ENCODE results near the gene TOPAZ1. TPM values are rescaled to one million over a fixed set of nuclear protein-coding genes. Genes with fewer than 3 reads are reported as not detected.
A peak's percentile ranks its signal among the peaks of the same experiment; 100 is the strongest.

Gene TOPAZ1
- total and polyA plus RNA-seq, 2 of the 13 experiments (the other 11 are each of a cell fraction or from before 2014, with no cell fraction given), result not detected

DNA sequence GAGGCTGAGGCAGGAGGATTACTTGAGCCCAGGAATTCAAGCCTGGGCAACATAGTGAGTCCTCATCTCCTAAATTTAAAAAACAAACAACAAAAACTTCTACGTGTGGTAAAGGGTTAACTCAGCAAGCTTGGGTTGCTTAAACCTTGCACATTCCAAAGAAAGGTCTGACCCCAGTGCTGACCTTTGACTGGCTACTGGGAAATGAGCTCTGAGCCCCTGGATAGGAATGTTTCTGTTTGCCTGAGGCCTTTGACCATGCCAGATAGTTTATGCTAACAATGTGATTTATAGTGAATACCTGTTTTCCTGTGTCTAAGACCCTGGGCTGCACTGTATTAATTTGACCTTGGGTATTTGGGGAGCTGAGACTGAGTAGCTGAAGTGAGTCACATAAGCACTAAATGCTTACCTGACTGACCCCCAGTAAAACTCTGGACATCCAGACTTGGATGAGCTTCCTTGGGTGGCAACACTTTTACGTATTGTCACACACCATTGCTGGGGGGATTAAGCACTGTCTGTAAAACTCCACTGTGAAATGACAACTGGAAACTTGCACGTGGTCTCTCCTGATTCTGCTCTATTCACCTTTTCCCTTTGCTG lies 117.6 kb downstream of the TOPAZ1 start (continued):
- TF ChIP-seq, protein P1, sequence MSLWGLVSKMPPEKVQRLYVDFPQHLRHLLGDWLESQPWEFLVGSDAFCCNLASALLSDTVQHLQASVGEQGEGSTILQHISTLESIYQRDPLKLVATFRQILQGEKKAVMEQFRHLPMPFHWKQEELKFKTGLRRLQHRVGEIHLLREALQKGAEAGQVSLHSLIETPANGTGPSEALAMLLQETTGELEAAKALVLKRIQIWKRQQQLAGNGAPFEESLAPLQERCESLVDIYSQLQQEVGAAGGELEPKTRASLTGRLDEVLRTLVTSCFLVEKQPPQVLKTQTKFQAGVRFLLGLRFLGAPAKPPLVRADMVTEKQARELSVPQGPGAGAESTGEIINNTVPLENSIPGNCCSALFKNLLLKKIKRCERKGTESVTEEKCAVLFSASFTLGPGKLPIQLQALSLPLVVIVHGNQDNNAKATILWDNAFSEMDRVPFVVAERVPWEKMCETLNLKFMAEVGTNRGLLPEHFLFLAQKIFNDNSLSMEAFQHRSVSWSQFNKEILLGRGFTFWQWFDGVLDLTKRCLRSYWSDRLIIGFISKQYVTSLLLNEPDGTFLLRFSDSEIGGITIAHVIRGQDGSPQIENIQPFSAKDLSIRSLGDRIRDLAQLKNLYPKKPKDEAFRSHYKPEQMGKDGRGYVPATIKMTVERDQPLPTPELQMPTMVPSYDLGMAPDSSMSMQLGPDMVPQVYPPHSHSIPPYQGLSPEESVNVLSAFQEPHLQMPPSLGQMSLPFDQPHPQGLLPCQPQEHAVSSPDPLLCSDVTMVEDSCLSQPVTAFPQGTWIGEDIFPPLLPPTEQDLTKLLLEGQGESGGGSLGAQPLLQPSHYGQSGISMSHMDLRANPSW (CRISPR knock-in tag; IDR thresholded peaks at IDR 0.05; ENCODE audit: borderline replicate concordance), result peak; percentile 28; the same call in 1 of the 2 replicates
- TF ChIP-seq EEA1 (CRISPR knock-in tag; IDR thresholded peaks at IDR 0.05; ENCODE audit: borderline replicate concordance) (no peak), KDM4B (CRISPR knock-in tag; IDR thresholded peaks at IDR 0.05) (peak; percentile 82; the same call in 1 of the 2 replicates), TCF7 (IDR thresholded peaks at IDR 0.05; ENCODE audit: low read depth) (peak; percentile 77), KAT8 (CRISPR knock-in tag; IDR thresholded peaks at IDR 0.05) (peak; percentile 68), IRX3 (CRISPR knock-in tag; IDR thresholded peaks at IDR 0.05; ENCODE audit: borderline replicate concordance, low read depth) (no peak), MAZ (IDR thresholded peaks at IDR 0.05; ENCODE audit: borderline replicate concordance, low read depth, low read length) (no peak), MAZ (CRISPR knock-in tag; IDR thresholded peaks at IDR 0.05; ENCODE audit: low read depth) (peak; percentile 65; the same call in 1 of the 2 replicates), RFX5 (IDR thresholded peaks at IDR 0.05; ENCODE audit: low read depth, low read length) (no peak), BCL6 (CRISPR knock-in tag; IDR thresholded peaks at IDR 0.05) (peak; percentile 90), NR2F6 (IDR thresholded peaks at IDR 0.05) (peak; percentile 100), NR2F6 (CRISPR knock-in tag; IDR thresholded peaks at IDR 0.05) (peak; percentile 100), MXI1 (IDR thresholded peaks at IDR 0.05; ENCODE audit: borderline replicate concordance, low read depth, low read length) (peak; percentile 10; the same call in 1 of the 3 replicates), ZNF747 (CRISPR knock-in tag; IDR thresholded peaks at IDR 0.05; ENCODE audit: borderline replicate concordance) (peak; percentile 76; the same call in 1 of the 2 replicates)
- TF ChIP-seq, protein P2, sequence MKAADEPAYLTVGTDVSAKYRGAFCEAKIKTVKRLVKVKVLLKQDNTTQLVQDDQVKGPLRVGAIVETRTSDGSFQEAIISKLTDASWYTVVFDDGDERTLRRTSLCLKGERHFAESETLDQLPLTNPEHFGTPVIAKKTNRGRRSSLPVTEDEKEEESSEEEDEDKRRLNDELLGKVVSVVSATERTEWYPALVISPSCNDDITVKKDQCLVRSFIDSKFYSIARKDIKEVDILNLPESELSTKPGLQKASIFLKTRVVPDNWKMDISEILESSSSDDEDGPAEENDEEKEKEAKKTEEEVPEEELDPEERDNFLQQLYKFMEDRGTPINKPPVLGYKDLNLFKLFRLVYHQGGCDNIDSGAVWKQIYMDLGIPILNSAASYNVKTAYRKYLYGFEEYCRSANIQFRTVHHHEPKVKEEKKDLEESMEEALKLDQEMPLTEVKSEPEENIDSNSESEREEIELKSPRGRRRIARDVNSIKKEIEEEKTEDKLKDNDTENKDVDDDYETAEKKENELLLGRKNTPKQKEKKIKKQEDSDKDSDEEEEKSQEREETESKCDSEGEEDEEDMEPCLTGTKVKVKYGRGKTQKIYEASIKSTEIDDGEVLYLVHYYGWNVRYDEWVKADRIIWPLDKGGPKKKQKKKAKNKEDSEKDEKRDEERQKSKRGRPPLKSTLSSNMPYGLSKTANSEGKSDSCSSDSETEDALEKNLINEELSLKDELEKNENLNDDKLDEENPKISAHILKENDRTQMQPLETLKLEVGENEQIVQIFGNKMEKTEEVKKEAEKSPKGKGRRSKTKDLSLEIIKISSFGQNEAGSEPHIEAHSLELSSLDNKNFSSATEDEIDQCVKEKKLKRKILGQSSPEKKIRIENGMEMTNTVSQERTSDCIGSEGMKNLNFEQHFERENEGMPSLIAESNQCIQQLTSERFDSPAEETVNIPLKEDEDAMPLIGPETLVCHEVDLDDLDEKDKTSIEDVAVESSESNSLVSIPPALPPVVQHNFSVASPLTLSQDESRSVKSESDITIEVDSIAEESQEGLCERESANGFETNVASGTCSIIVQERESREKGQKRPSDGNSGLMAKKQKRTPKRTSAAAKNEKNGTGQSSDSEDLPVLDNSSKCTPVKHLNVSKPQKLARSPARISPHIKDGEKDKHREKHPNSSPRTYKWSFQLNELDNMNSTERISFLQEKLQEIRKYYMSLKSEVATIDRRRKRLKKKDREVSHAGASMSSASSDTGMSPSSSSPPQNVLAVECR (CRISPR knock-in tag; IDR thresholded peaks at IDR 0.05; ENCODE audit: borderline replicate concordance), result peak; percentile 62; the same call in 1 of the 2 replicates
- TF ChIP-seq, protein P3, sequence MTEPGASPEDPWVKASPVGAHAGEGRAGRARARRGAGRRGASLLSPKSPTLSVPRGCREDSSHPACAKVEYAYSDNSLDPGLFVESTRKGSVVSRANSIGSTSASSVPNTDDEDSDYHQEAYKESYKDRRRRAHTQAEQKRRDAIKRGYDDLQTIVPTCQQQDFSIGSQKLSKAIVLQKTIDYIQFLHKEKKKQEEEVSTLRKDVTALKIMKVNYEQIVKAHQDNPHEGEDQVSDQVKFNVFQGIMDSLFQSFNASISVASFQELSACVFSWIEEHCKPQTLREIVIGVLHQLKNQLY (CRISPR knock-in tag; IDR thresholded peaks at IDR 0.05), result peak; percentile 65
- TF ChIP-seq, protein P4, sequence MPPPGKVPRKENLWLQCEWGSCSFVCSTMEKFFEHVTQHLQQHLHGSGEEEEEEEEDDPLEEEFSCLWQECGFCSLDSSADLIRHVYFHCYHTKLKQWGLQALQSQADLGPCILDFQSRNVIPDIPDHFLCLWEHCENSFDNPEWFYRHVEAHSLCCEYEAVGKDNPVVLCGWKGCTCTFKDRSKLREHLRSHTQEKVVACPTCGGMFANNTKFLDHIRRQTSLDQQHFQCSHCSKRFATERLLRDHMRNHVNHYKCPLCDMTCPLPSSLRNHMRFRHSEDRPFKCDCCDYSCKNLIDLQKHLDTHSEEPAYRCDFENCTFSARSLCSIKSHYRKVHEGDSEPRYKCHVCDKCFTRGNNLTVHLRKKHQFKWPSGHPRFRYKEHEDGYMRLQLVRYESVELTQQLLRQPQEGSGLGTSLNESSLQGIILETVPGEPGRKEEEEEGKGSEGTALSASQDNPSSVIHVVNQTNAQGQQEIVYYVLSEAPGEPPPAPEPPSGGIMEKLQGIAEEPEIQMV (CRISPR knock-in tag; IDR thresholded peaks at IDR 0.05; ENCODE audit: low read depth), result no peak
- TF ChIP-seq, protein P5, sequence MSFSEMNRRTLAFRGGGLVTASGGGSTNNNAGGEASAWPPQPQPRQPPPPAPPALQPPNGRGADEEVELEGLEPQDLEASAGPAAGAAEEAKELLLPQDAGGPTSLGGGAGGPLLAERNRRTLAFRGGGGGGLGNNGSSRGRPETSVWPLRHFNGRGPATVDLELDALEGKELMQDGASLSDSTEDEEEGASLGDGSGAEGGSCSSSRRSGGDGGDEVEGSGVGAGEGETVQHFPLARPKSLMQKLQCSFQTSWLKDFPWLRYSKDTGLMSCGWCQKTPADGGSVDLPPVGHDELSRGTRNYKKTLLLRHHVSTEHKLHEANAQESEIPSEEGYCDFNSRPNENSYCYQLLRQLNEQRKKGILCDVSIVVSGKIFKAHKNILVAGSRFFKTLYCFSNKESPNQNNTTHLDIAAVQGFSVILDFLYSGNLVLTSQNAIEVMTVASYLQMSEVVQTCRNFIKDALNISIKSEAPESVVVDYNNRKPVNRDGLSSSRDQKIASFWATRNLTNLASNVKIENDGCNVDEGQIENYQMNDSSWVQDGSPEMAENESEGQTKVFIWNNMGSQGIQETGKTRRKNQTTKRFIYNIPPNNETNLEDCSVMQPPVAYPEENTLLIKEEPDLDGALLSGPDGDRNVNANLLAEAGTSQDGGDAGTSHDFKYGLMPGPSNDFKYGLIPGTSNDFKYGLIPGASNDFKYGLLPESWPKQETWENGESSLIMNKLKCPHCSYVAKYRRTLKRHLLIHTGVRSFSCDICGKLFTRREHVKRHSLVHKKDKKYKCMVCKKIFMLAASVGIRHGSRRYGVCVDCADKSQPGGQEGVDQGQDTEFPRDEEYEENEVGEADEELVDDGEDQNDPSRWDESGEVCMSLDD (CRISPR knock-in tag; IDR thresholded peaks at IDR 0.05; ENCODE audit: borderline replicate concordance), result peak; percentile 49; the same call in 1 of the 2 replicates

All from HepG2 (cell line).